ENCODE results near the gene CAMSAP2.

CAMSAP2 gene

GRCh38 chr1:200838676-200839445 lies 100.2 kb downstream of the CAMSAP2 start:
- DNase-seq (ENCODE audit: low read depth in 2 of 2): no peak

- no peak for DNase-seq (ENCODE audit: low read depth in 2 of 2)
Observed at GRCh38 chr1:200845360-200845759, 106.7 kb downstream of the CAMSAP2 start.

- DNase-seq (ENCODE audit: low read depth in 2 of 2): no peak
Observed at GRCh38 chr1:200846398-200846797, 107.7 kb downstream of the CAMSAP2 start.

GRCh38 chr1:200849430-200849829 lies 110.7 kb downstream of the CAMSAP2 start:
- no peak for DNase-seq (ENCODE audit: low read depth in 2 of 2)

- DNase-seq (ENCODE audit: low read depth in 2 of 2): no peak
Observed at GRCh38 chr1:200850554-200850953, 111.9 kb downstream of the CAMSAP2 start.

GRCh38 chr1:200856716-200857357 lies 118.1 kb downstream of the CAMSAP2 start:
- DNase-seq (ENCODE audit: low read depth in 2 of 2): no peak

GRCh38 chr1:200857804-200858203 lies 119.1 kb downstream of the CAMSAP2 start:
- no peak for DNase-seq (ENCODE audit: low read depth in 2 of 2)

GRCh38 chr1:200861937-200862647 lies 123.4 kb downstream of the CAMSAP2 start:
- DNase-seq (ENCODE audit: low read depth in 2 of 2): no peak

GRCh38 chr1:200862713-200863415 lies 124.2 kb downstream of the CAMSAP2 start:
- DNase-seq (ENCODE audit: low read depth in 2 of 2): no peak

- no peak for DNase-seq (ENCODE audit: low read depth in 2 of 2)
Observed at GRCh38 chr1:200866116-200866515, 127.4 kb downstream of the CAMSAP2 start.

- peak; percentile 32 to 57 for DNase-seq (ENCODE audit: low read depth in 2 of 2)
Observed at GRCh38 chr1:200866521-200866920, 127.8 kb downstream of the CAMSAP2 start.

- DNase-seq (ENCODE audit: low read depth in 2 of 2): no peak
Observed at GRCh38 chr1:200867018-200867811, 128.5 kb downstream of the CAMSAP2 start.

GRCh38 chr1:200869376-200869752 lies 130.7 kb downstream of the CAMSAP2 start:
- DNase-seq (ENCODE audit: low read depth in 2 of 2): no peak

- peak in 1 of 2 donors; percentile 26 for DNase-seq (ENCODE audit: low read depth in 2 of 2)
Observed at GRCh38 chr1:200869753-200870391, 131.2 kb downstream of the CAMSAP2 start.

GRCh38 chr1:200872446-200873115 lies 133.9 kb downstream of the CAMSAP2 start, which contains the start of gene GPR25:
Gene GPR25 (plus strand): TSS chr1:200872981. CDS start chr1:200873038, 57 bp downstream.
- DNase-seq (ENCODE audit: low read depth in 2 of 2): no peak

GRCh38 chr1:200873116-200873670 lies 134.5 kb downstream of the CAMSAP2 start:
- no peak for DNase-seq (ENCODE audit: low read depth in 2 of 2)

- DNase-seq (ENCODE audit: low read depth in 2 of 2): no peak
Observed at GRCh38 chr1:200873671-200874397, 135.1 kb downstream of the CAMSAP2 start.

- DNase-seq (ENCODE audit: low read depth in 2 of 2): no peak
Observed at GRCh38 chr1:200874694-200875093, 136.0 kb downstream of the CAMSAP2 start.

GRCh38 chr1:200875416-200875815 lies 136.7 kb downstream of the CAMSAP2 start:
- no peak for DNase-seq (ENCODE audit: low read depth in 2 of 2)

Measured in stimulated activated CD4-positive, alpha-beta T cell treated with anti-CD3 and anti-CD28 coated beads, Interleukin-4, amount 100 ng/mL, for 48 hours (primary cell).